SK-N-SH treated with all-trans-retinoic acid at 6 μM for 48 hours (cell line): ENCODE measurements around the gene KRT15.

ENCODE experiments used
- PATZ1 ChIP-seq: fragments of 250-450 bp; sonication (Bioruptor Pico); IDR thresholded peaks from 2 replicates; pipeline ENCODE4 v1.8.0; 2020; ENCODE audit warnings: mild to moderate bottlenecking, moderate library complexity, borderline replicate concordance
- PPARA ChIP-seq: fragments of 250-450 bp; sonication (Bioruptor Pico); IDR thresholded peaks from 2 replicates; pipeline ENCODE4 v1.5.0; 2020; ENCODE audit warnings: mild to moderate bottlenecking, borderline replicate concordance
- RARB ChIP-seq: fragments of 250-450 bp; sonication (Bioruptor Pico); IDR thresholded peaks from 2 replicates; pipeline ENCODE4 v1.8.0; 2021; ENCODE audit warnings: mild to moderate bottlenecking, moderate library complexity

- no peak for TF ChIP-seq RARB (CRISPR knock-in tag)
- TF ChIP-seq PPARA (CRISPR knock-in tag): no peak
- TF ChIP-seq PATZ1 (CRISPR knock-in tag): no peak
These were observed 48.6 kb upstream of the KRT15 start for GRCh38 chr17:41567317-41567716.
